ENCODE results near the gene ZNF618. TPM values are rescaled to one million over a fixed set of nuclear protein-coding genes. Genes with fewer than 3 reads are reported as not detected.

The ZNF618 gene
- total RNA-seq, 1 experiment from 2014 or later, result 1.8 TPM

- H3K4me1 ChIP-seq (ENCODE audit: control insufficient read depth, insufficient read depth, low read length), result no peaks in the 10 kb centered on the region
- BruUV-seq (replicated peaks), result no TSS peak
- no peak overlapping the region for H3K27ac ChIP-seq (ENCODE audit: low read length)
- H3K27me3 ChIP-seq (ENCODE audit: control insufficient read depth, insufficient read depth, low read length), result no peaks in the 10 kb centered on the region
- H3K4me3 ChIP-seq (ENCODE audit: low read depth in 2 of 2, low read length in 2 of 2), result no peak overlapping the region
- no peaks in the 10 kb centered on the region for H3K36me3 ChIP-seq (ENCODE audit: control insufficient read depth, insufficient read depth, low read length)
- ChIA-PET CTCF (no interaction called here), POLR2A (no interaction called here)
- no peaks in the 10 kb centered on the region for H3K9me3 ChIP-seq (ENCODE audit: control insufficient read depth, insufficient read depth, low read depth, low read length)
- no peak for DNase-seq (ENCODE audit: low read depth, low spot score)
- no peak for ATAC-seq
- TF ChIP-seq REST (IDR thresholded peaks at IDR 0.05; ENCODE audit: insufficient read depth in 1 of 2, low read depth in 2 of 2, low read length in 1 of 2) (no peak), CTCF (IDR thresholded peaks at IDR 0.05) (no peak), TCF7L2 (IDR thresholded peaks at IDR 0.05; ENCODE audit: low read depth, low read length) (no peak), POLR2AphosphoS5 (IDR thresholded peaks at IDR 0.05; ENCODE audit: low read depth, low read length) (no peak), SIN3A (IDR thresholded peaks at IDR 0.05; ENCODE audit: borderline replicate concordance, insufficient read depth, low read depth, low read length) (no peak)
- intact Hi-C loops (cut with micrococcal nuclease; ENCODE audit: unreplicated experiment), result no loop called here
- in situ Hi-C loops (cut with HindIII; ENCODE audit: low pct_unique_long_range_greater_than_20kb, low sequenced_read_pairs), result no loop called here
These were observed 111.4 kb downstream of the ZNF618 start for GRCh38 chr9:113987526-113987925.

GRCh38 chr9:113988385-113989016 lies 112.4 kb downstream of the ZNF618 start:
- Histone ChIP-seq H3K36me3 (ENCODE audit: control insufficient read depth, insufficient read depth, low read length) (no peaks in the 10 kb centered on the region), H3K9me3 (ENCODE audit: control insufficient read depth, insufficient read depth, low read depth, low read length) (no peaks in the 10 kb centered on the region), H3K27me3 (ENCODE audit: control insufficient read depth, insufficient read depth, low read length) (no peaks in the 10 kb centered on the region), H3K4me3 (ENCODE audit: low read depth in 2 of 2, low read length in 2 of 2) (no peak overlapping the region), H3K4me1 (ENCODE audit: control insufficient read depth, insufficient read depth, low read length) (no peaks in the 10 kb centered on the region), H3K27ac (ENCODE audit: low read length) (no peak overlapping the region)
- intact Hi-C loops (cut with micrococcal nuclease; ENCODE audit: unreplicated experiment) (no loop called here), in situ Hi-C loops (cut with HindIII; ENCODE audit: low pct_unique_long_range_greater_than_20kb, low sequenced_read_pairs) (no loop called here)
- TF ChIP-seq CTCF (IDR thresholded peaks at IDR 0.05), result no peak
- TF ChIP-seq POLR2AphosphoS5 (IDR thresholded peaks at IDR 0.05; ENCODE audit: low read depth, low read length), result no peak
- no peak for TF ChIP-seq SIN3A (IDR thresholded peaks at IDR 0.05; ENCODE audit: borderline replicate concordance, insufficient read depth, low read depth, low read length)
- TF ChIP-seq REST (IDR thresholded peaks at IDR 0.05; ENCODE audit: insufficient read depth in 1 of 2, low read depth in 2 of 2, low read length in 1 of 2), result no peak
- no peak for TF ChIP-seq TCF7L2 (IDR thresholded peaks at IDR 0.05; ENCODE audit: low read depth, low read length)
- ATAC-seq (no peak), DNase-seq (ENCODE audit: low read depth, low spot score) (no peak)
- POLR2A ChIA-PET, result no interaction called here
- CTCF ChIA-PET, result no interaction called here
- no TSS peak for BruUV-seq (replicated peaks)

Data from Panc1 (cell line).